ENCODE data around the gene TUBG1. TPM values are rescaled to one million over a fixed set of nuclear protein-coding genes. Genes with fewer than 3 reads are reported as not detected.

TUBG1 gene
- total and polyA plus RNA-seq, 9 of the 15 experiments (the other 6 are each of a cell fraction or from before 2014, with no cell fraction given): 33.1 to 147 (median 66.0) TPM

- TF ChIP-seq HMGN3 (IDR thresholded peaks at IDR 0.05; ENCODE audit: borderline replicate concordance, extremely low read depth, insufficient read length, low read depth, low read length): no peak
- no peak for TF ChIP-seq ZNF609 (CRISPR knock-in tag; IDR thresholded peaks at IDR 0.05; ENCODE audit: borderline replicate concordance)
- TF ChIP-seq DIDO1 (tag; IDR thresholded peaks at IDR 0.05; ENCODE audit: low read depth): no peak
- TF ChIP-seq ZNF511 (CRISPR knock-in tag; IDR thresholded peaks at IDR 0.05): no peak
- TF ChIP-seq CBX8 (IDR thresholded peaks at IDR 0.05; ENCODE audit: borderline replicate concordance, extremely low read depth, low read depth, low read length, poor library complexity, severe bottlenecking): no peak
- TF ChIP-seq, protein P1, sequence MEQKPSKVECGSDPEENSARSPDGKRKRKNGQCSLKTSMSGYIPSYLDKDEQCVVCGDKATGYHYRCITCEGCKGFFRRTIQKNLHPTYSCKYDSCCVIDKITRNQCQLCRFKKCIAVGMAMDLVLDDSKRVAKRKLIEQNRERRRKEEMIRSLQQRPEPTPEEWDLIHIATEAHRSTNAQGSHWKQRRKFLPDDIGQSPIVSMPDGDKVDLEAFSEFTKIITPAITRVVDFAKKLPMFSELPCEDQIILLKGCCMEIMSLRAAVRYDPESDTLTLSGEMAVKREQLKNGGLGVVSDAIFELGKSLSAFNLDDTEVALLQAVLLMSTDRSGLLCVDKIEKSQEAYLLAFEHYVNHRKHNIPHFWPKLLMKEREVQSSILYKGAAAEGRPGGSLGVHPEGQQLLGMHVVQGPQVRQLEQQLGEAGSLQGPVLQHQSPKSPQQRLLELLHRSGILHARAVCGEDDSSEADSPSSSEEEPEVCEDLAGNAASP (IDR thresholded peaks at IDR 0.05): no peak
- TF ChIP-seq, protein P2, sequence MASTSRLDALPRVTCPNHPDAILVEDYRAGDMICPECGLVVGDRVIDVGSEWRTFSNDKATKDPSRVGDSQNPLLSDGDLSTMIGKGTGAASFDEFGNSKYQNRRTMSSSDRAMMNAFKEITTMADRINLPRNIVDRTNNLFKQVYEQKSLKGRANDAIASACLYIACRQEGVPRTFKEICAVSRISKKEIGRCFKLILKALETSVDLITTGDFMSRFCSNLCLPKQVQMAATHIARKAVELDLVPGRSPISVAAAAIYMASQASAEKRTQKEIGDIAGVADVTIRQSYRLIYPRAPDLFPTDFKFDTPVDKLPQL (IDR thresholded peaks at IDR 0.05; ENCODE audit: extremely low read depth, insufficient read length): no peak
- TF ChIP-seq SMARCA4 (IDR thresholded peaks at IDR 0.05): no peak
- no peak for TF ChIP-seq TCF3 (CRISPR knock-in tag; IDR thresholded peaks at IDR 0.05)
- no peak for TF ChIP-seq NCOR1 (IDR thresholded peaks at IDR 0.05)
- no peak for TF ChIP-seq HDAC6 (IDR thresholded peaks at IDR 0.05; ENCODE audit: low read depth, low read length)
- TF ChIP-seq TRIM28 (IDR thresholded peaks at IDR 0.05): no peak
- no peak for TF ChIP-seq CUX1 (CRISPR knock-in tag; IDR thresholded peaks at IDR 0.05)
- TF ChIP-seq BRD9 (IDR thresholded peaks at IDR 0.05; ENCODE audit: low read depth, partially characterized antibody): no peak
These were observed 43.1 kb upstream of the TUBG1 start (continued) for GRCh38 chr17:42566215-42566882.
